GM18526 (cell line): ENCODE results near the gene RNASE13.

Source experiments
- POLR2A ChIP-seq: IDR thresholded peaks from 3 replicates; pipeline ENCODE4 v1.6.1; 2011; ENCODE audit not compliant: insufficient read length; ENCODE audit errors: extremely low read depth

Gene RNASE13

DNA sequence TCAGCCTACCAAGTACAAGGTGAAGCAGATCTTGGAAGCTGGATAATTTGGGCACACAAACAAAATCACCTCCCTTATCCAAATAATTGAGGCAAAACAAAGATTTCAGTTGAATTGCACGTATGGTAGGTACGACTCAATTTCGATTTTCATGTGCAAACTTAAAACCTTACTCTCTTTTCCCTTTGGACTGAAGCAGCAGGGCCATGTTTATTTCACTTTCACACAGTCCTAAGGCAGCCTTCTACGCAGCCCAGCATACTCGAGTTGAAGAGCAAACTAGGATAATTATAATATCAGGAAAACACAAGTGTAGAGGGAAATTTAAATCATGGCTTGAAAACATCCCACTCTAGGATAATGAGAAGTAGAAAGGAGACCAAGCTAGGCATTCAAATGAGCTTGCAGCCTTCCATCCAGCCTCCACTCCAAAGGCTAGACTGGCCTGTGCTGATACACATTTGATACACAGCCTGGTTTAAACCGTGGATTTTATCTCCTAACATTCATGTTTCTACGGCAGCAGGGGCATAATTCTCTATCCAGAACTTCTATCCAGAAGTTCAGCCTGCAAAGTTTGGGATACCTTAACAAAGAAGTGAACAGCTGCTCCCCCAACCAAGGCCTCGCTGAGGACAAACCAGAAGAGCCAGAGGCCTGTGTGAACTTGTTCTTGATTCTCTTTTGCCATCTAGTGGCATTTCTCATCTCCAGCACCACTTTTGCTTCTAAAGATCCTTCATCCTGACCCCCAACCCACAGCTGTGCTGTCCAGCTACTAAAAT is 5.2 kb upstream of the RNASE13 start:
- no peak for TF ChIP-seq POLR2A

DNA sequence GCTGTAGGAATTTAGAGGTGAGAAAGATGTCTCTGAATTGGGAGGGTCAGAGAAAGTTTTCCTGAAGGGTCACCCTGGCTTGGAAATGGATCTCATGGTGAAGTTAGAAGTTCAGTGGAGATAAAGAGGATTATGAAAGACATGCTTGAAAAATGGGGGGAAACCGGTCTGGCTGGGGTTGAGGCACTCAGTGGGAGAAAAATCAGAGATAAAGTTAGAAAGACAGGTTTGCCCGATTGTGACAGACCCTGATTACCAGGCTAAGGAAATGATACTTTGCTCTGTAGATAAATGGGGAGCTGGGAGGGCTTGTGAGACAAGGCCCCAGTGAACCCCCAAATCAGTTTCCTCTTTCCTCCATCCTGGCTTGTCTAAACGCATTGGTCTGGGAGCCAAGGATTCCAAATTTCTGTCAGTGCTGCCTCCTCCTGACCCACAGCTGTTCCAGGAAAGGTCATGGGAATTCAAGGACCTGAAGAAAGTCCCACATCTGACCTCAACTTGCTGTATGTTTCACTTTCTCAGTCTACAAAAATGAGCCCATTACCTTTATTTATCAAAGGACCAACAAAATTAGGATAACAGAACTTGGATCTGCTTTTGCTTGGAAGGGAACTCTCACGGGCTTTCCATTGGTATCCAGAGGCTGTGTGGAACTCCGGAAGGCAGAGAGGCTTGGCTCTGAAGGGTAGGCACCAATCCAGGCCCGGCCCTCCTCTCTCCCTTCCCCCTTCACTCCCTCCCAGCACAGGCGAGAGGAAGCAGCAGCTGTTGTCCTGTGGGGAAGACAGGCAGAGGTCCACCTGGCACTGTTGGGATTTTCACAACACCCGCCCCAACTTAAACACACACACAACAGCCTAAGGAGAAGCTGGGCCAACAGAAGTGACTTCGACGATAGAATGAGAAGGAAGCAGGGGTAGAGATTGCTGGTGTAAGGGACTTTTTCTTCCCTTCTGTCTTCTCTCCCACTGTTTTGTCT is 4.1 kb upstream of the RNASE13 start:
- TF ChIP-seq POLR2A, result no peak

DNA sequence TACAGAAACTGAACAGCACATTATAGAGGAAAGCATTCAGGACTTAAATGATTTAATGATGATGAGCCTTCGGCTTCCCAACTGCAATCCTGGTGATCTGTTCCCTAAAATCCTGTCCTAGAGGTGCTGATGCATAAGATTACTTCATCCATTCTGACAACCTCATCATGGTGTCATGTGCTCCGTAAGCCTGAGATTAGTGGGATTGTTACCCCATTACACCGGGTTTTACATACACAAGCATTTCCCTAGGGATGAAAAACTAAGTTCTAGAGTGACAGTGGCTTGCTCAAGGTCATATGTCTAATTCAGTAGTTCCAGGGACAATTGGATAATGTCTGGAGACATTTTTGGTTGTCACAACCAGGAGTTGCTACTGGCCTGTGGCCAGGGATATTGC is 2.5 kb upstream of the RNASE13 start:
- no peak for TF ChIP-seq POLR2A

DNA sequence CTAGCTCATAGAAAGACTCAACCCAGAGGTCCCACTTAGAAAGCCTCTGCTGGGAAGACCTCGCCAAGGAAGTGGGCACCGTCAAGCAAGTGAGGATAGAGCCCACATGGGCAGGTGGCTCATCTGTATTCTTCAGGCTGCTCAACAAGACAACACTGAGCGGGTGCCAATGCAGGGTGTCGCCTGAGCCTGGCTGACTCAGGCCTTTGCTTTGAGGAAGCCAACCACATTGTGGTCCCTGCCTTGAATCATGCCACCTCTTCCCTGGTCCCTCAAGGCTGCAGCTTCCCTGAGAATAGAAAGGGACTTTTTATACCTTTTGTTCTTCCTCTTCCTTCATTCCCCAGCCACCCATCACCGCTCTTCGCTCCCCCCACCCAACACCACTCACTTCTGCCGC is 2.1 kb upstream of the RNASE13 start:
- TF ChIP-seq POLR2A, result no peak

DNA sequence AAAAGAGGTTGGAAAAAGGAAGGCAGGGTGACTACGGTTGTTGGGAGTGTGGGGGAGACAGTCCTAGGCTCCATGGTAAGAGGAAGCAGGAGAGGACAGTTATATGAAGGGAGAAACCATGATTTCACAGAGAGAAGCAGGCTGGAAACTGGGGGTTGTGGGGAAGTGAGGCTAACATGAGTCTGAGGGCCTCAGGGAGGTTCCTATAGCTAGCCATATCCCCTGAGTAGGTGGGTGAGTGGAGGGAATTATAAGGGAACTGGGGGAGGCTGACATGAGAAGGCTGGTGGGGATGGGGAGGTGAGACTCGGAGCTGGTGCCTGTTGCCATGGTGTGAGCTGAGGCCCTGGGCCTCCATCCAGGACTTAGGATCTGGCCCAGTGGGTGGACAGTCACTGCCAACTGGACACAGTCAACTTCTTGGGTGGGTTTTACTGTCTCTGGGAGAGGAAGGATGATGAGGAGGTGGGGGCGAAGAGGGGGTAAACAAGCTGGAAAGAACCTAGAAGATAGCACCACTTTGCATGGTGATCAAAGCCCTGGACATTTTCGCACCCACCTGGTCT is 1.4 kb downstream of the RNASE13 start:
- TF ChIP-seq POLR2A, result no peak

DNA sequence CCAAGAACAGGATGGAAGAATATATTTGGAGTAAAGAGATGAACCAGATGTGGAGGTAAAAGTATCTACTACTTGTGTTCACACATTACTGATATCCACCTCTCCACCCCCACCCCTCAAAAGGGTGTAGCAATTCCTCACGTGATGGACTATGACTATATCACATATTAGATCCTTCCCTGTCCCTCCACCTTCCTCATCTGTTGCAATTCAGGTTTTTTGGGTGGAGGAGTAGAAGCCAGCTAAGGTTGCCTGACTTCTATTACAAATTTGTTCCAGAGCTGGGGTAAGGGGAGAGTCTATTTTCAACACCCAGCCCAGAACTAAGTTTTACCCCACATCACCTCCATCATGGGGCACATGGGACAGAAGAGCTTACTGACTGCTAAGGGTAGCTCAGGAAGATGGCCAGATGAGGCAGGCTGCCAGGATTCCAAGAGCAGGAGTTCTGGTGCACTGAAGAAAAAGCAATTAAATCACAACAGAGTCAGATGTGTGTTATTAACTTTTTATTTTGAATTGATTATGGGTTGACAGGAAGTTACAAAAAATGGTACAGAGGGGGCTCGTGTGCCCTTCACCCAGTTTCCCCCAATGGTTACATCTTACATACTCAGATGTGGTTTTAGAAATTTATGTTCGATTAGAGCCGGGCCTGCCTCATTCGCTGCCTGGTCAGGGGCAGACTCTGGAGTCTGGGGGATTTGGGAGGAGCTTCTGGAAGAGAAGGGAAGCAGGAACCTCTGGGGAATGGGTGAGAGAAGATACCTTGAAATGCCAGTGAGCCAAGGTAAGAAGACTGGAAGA is 2.1 kb downstream of the RNASE13 start:
- no peak for TF ChIP-seq POLR2A

DNA sequence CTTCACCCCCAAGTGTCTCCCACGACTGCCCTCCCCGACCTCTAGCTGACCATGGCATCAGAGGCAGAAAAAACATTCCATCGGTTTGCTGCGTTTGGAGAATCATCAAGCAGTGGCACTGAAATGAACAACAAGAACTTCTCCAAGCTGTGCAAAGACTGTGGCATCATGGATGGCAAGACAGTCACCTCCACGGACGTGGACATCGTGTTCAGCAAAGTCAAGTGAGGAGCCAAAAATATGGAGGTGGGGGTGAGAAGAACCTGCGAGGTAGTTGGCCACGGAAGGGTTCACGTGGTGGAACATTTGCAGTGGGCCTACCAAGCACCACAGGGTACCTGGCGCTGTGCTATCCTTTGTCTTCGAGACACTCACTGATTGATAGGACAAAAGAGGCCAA is 4.1 kb downstream of the RNASE13 start:
- TF ChIP-seq POLR2A, result no peak

DNA sequence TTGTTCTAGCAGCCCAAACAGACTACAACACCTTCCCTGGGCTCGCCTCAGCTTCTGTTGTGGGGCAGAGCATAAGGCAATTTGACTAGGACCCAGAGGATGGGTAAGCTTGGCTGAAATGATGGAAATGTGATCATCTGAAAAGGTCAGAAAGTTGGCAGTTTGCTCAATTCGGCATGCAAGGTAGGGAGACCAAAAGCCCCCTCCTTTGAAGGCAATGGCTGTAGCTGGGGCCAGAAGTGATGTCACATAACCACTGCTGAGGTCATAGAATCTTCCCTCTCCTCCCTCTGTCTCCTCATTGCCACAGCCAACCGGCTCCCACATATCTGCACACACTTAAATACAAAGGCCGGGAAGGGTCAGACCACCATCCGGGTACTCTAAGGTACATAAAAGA is 4.7 kb downstream of the RNASE13 start, which contains the start of gene TPPP2:
TSS of gene TPPP2 (plus strand) at position 301 of the 400 bp plus-strand sequence. CDS start 365 bp downstream, outside the sequence.
- TF ChIP-seq POLR2A, result no peak

DNA sequence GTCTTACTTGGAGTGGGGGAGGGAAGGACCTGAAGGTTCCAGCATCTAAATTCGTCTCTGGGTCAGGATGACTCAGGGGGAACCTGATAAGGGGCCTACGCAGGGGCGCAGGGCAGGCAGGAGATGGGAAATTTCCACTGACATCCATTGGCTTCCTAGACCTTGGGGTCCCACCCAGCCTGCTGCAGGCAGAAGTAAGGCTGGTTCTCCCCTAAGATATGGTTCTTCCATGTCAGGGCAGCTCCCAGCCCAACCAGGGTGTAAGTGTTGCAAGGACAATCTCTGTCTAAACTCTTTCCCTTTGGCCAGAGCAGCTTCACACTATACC is 7.7 kb downstream of the RNASE13 start:
- TF ChIP-seq POLR2A, result no peak

DNA sequence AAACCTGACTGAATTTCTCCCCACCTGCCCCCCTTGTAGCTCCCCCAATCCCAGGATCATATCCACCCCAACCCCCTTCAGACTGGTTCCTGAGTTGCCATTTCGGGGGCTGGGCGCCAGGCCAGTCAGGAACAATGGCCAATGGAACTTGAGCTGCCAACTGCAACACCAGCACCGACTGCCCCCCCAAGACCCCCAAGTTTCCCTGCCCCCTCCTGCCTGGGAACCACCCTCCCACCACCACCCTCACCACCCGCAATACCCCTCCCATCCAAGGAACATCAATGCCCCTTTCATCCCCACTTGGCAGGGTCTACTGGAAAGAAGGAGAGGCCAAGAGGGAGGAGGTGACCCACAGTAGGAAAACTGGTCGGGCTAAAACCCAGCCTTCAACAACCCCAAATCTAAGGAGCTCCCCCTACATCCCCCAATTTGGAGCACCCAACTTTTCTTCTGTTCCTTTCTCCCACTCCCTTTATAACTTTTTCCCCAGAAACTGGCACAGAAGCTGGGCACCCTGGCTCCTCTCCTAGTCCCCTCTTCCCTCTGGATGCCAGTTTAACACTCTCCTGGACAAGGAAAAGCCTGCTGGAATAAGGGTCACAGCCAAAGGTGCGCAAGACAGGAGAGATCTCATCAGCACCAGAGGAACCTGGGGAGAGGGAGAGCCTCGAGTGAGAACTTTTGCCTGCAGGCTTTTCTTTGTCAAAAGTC is 8.2 kb downstream of the RNASE13 start:
- TF ChIP-seq POLR2A, result no peak

DNA sequence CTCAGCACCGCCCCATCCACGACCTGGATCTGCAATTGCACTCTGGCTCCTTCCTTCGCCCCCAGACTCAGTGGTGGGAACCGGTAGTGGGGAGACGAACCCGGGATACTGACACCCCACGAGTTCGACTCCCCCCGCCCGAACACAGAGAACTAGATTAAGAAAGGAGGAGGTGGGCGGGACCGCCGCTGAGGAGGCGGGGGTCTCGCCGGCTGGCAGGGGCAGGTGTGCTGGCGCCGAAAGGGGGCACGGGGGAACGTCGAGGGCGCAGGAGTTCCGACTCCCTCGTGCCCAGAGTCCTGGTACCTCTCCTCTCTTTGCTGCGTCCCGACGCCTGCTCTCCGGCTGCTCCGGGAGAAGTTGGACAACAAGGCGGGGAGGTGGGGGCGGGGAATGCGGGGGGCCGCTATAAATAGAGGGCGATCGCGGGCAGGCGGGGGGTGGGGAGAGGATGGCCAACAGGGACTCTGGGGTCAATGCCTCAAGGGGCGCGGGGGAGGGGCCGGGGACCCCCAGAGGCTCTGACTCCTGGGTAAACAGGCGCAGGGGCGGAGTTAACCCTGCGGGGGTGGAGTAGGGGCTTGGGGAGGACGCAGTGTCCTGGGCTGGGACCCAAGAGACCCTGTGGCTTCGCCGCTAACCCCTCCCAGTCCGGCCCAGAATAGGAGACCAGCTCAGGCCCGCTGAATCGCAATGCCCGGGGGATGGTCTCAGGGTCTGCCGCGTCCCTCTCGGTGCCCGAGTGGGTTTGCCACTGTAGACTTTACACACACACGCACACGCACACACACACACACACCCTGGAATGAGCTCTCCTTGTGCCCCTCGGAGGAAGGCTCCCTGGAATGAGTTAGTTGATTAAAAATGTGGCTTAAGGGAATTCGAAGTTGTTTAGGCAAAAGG is 9.0 kb downstream of the RNASE13 start:
- TF ChIP-seq POLR2A, result no peak

DNA sequence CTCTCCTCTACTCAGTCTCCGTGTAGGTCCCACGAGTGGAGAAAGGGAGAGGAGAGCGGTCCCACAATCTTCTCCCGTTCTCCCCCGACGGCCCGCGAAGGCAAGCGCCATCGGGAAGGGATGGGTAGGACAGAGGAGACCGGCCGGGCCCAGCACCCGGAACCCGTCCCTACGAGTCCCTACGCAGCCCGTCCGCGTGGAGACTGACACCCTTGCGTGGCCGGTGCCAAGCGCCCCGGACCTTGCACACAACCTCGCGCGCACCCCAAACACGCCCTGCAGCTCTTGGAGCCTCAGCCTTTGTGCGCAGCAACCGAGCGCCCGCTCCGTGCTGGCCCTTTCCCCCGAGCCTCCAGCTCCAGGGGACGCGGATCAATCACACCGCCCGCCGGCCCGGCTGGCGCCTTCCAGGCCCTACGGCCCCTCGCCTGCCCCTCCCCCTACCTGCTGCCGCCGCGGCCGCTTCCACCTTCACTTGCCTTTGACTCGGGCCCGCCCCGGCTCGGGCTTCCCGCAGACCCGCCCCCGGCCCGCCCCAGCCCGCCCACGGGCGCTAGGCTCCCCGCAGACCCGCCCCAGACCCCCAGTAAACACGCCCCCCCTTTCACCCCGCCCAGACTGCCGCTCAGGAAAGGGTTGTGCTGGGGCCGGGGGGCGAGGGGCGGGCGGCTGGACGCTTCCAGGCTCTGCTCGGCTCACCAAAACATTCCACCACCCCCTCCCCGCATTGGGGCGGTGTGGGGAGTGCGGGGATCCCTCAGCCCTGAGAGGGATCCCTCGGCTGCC is 9.8 kb downstream of the RNASE13 start, which contains the start of gene NDRG2:
TSS of gene NDRG2 (minus strand) at position 477 of the 786 bp plus-strand sequence. CDS start 1,746 bp downstream, outside the sequence.
- TF ChIP-seq POLR2A, result no peak

DNA sequence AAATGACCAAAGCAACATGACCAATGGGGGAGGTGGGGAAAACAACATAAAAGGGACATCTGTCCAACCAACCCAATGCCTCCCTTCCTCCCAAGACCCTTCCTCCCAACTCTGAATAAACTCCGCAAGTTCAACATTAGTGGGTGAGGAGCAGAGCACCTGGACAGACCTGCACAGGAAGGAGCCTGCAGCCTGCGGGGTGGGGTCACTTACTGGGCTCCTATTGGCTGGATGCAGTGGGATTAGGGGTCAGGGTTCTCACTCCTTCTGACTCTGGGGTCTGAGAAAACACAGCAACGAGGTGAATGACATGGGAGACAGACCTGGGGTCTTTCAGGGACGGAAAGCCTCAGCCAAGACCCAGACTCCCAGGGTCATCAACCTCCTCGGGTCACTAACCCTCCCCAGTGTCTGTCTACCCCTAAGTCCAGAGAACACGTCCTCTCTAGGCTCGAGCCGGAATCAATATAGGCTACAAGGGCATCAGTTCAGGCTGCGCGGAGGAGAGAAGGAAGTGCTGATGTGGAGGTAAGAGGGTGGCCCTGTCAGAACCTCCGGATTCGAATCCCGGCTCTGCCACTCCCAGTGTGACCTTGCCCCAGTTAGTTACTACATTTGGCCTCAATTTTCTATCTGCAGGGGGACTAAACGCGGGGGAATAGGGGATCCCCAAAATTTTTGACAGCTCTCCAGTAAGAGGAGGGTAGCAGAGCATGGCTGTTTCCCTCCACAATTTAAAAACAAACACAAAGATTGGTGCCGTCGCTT is 10.6 kb downstream of the RNASE13 start:
- TF ChIP-seq POLR2A, result no peak
